IPS-11a (cell line): ENCODE data around the gene BNIP3.
"Not testable (repeated sequence)": the region's sequence is repeated elsewhere in the genome, so short reads cannot be mapped to it uniquely, and the experiment has no call there.

ENCODE experiments used
- H3K4me3 ChIP-seq: one replicate; pipeline ENCODE4 v1.5.1; 2013; ENCODE audit warnings: low read depth, low read length, control low read depth

Gene BNIP3

DNA sequence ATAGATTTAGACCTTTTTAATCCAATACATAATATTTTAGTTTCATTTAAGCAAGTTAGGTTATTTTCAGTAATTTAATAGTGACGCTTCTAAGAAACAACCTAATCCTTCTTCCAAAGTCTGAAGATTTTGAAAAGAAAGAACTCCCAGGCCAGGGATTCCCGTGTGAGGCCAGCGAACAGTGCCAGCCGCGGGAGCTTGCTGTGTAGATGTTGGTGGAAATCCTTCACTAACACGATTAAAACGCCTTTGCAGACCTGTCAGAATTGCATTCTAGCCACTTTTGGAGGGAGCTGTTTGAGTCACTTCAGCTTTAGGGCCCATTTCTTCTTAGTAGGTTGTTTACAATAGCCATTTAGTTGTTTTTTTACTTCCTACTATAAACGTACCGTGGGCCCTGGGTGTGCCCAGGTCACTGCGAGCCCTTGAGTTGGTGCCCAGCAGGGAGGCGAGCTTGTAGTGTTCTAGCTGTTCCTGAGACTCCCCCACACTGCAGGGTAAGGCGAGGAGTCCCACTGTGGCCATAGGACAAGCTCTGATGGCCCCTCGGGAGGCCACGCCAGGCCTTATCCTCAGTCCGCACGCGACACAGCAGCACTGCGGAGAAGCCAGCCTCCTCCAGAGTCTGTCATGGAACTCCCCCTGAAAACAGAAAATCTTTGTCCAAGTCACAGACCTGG is 48.6 kb downstream of the BNIP3 start:
- no peak overlapping the region for H3K4me3 ChIP-seq

- H3K4me3 ChIP-seq: no peak overlapping the region
Observed at GRCh38 chr10:131931981-131932380, 49.7 kb downstream of the BNIP3 start.

DNA sequence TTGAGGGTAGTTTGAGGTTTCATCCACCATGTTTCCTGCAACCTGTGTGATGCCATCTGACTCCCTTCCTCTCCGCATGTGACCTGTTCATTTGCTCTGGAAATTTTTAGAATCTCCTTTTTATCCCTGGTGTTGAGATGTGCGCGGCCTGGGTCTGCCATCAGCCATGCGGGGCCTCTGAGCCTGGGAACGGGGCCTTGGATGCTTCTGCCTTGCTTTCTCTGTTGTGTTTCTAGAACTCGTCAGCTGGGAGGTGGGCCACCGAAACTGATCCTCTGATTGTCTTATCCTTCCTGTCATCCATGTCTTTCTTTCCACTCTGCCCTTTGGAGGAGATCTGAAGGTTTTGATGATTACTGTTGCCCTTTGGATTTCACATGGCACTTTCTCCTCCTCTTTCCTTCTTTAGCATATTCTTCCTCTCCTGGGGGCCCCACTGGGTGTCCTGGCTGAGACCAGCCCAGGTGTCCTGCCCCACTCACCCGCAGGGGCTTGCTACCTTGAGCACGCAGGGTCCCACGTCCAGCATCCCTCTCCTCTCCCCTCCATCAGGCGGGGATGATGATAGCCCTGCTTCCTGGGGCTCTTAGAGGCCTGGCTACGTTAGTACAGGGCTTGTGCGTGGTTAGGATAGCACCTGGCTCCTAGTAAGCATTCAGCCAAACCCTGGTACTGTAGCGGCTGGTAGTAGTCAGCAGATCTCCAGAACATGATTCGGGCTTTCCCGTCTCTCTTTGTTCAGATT is 51.0 kb downstream of the BNIP3 start:
- no peak overlapping the region for H3K4me3 ChIP-seq

GRCh38 chr10:131930150-131930549 is 51.6 kb downstream of the BNIP3 start:
- H3K4me3 ChIP-seq: no peak overlapping the region

GRCh38 chr10:131929122-131929845 is 52.4 kb downstream of the BNIP3 start:
- no peak overlapping the region for H3K4me3 ChIP-seq

DNA sequence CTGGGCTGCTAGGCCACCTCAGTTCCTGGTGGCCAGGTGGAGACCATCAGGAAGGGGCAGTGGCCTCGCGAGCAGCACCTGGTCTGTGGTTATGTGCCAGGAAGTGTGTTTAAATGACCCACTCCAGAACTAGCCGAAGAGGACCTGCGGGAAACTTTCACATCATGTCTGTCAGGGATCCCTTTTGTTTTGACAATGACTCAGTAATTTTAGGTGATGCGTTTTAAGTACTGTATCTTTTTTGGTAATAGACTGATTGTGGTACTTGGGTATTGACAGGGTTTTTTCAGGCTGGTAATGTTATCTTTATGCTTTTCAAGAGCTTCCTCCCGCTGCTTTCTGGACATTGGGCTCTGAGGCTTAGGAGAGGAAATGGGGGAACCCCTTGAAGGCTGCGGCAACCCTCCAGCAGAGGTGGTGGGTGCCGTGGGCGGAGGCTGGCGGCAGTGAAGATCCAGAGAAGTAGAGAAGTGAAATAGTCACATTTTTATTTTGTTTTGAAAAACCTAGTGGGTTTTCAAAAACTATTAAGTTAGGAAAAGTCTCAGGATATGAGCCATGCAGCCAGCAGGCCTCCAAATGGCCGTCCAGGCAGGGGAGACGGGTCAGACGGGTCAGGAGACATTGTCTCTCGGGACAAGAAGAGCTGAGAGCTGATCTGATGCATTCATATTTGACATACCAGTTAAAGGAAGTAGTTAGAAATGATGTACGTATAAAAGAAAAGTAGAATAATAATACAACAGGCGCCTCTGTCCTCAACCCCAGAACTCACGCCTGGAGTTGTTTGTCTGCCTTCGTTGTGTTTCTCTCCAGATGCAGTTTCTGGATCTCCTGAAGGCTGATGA is 53.3 kb downstream of the BNIP3 start:
- H3K4me3 ChIP-seq: no peak overlapping the region

- no peak overlapping the region for H3K4me3 ChIP-seq
Observed at GRCh38 chr10:131926743-131927595, 54.8 kb downstream of the BNIP3 start.

- no peak overlapping the region for H3K4me3 ChIP-seq
Observed at GRCh38 chr10:131926253-131926652, 55.5 kb downstream of the BNIP3 start.

DNA sequence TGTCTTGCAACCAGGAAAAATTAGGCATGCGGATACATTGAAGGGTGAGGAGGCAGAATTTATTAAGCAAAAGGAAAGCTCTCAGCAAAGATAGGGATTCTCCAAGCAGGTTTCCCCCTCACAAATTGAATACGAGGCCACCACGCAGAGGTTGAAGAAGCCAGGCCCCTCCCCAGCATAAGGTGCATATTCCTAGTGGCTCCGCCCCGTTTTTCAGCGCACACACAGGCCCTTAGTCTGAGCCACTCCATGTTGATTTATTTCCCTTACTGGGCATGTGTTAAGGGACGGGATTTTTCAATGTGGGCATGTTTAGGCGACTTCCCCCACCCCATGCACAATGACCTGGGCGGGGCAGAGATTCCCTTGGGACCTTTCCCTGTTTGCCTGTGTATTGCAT is 56.0 kb downstream of the BNIP3 start:
- H3K4me3 ChIP-seq: no peak overlapping the region

- no peak overlapping the region for H3K4me3 ChIP-seq
Observed at GRCh38 chr10:131925011-131925649, 56.6 kb downstream of the BNIP3 start.

DNA sequence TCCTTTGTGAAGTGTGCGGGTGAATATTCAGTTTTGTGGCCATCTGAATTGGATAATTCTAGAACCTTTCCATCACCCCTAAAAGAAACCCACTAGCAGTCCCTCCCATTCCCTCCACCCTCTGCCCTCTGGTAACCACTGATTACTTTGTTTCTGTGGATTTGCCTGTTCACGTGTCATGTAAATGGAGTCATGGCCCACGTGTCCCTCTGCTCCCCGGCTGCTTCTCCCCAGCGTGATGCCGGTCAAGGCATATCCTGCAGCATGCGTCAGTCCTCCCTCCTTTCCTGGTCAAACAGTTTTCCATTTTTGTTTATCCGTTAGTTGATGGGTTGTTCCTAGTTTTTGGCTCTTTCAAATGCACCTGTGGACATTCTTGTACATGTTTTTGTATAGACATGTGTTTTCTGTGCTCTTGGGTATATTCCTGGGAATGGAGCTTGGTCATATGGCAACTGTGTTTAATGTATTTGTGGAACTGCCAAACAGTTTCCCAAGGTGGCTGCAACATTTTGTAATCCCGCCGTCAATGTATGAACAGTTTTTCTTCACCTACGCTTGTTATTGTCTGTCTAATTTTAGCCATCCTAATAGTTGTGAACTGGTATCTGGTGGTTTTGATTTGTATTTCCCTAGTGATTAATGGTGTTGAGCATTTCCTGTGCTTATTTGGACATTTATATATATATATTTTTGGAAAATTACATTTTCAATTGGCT is 58.5 kb downstream of the BNIP3 start:
- no peak overlapping the region for H3K4me3 ChIP-seq

DNA sequence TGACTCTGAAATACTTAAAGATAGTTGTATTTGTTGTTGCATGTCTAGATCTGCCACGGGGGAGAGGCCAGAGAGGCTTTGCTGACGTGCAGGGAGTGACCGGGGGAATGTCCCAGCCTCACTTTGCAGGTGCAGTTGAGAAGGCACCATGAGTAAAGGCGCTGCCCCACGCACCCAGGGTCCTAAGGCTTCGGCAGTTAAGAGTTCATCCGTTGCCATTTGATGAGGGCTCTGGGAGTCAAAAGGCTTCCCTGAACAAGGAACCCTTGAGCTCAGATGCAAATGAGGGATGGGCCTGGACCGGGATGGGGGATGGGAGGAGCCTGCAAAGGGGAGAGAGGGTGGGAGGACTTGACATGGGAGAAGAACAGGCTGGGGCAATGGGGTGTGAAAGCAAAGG is 60.5 kb downstream of the BNIP3 start:
- no peak overlapping the region for H3K4me3 ChIP-seq

- H3K4me3 ChIP-seq: no peak overlapping the region
Observed at GRCh38 chr10:131920693-131921092, 61.0 kb downstream of the BNIP3 start.

- no peak overlapping the region for H3K4me3 ChIP-seq
Observed at GRCh38 chr10:131920151-131920550, 61.6 kb downstream of the BNIP3 start.

DNA sequence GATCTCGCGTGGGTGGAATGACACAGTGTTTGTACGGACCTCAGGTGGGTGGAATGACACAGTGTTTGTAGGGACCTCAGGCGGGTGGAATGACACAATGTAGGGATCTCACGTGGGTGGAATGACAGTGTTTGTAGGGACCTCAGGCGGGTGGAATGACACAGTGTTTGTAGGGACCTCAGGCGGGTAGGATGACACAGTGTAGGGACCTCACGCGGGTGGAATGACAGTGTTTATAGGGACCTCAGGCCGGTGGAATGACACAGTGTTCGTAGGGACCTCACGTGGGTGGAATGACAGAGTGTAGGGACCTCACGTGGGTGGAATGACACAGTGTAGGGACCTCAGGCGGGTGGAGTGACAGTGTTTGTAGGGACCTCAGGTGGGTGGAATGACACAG is 62.3 kb downstream of the BNIP3 start:
- H3K4me3 ChIP-seq: not testable (repeated sequence)
